Tibial nerve (tissue), 4 donors: ENCODE data around the gene CDH13.

Experiments
- CTCF ChIP-seq, 5 experiments: fragments of 200-600 bp in 3 of 5; fragments of 450-650 bp in 2 of 5; sonication (generic) in 3 of 5; IDR thresholded peaks; one replicate each; pipeline ENCODE4 v1.5.1; 2016 to 2019; ENCODE audit warnings: antibody characterized with exemption in 5 of 5, mild to moderate bottlenecking in 3 of 5, moderate library complexity in 2 of 5
- EP300 ChIP-seq, 2 donors: sonication (generic); formaldehyde crosslinking; IDR thresholded peaks; one replicate each; pipeline ENCODE4 v1.6.1; 2017; ENCODE audit warnings: antibody characterized with exemption in 2 of 2, mild to moderate bottlenecking in 1 of 2

GRCh38 chr16:83245061-83245460 lies 618.3 kb downstream of the CDH13 start:
- TF ChIP-seq CTCF (IDR thresholded peaks at IDR 0.05), result no peak
- TF ChIP-seq EP300 (IDR thresholded peaks at IDR 0.05), result no peak
